Endothelial cell of umbilical vein (primary cell): Measurements from ENCODE around the gene SLC2A6.

ENCODE experiments used
- CTCF ChIP-seq, 2 donors: IDR thresholded peaks; 1 replicate in 1 of 2; 2 replicates in 1 of 2; pipeline ENCODE4 v1.5.1; 2011; ENCODE audit warnings: low read length in 2 of 2, mild to moderate bottlenecking in 2 of 2, moderate library complexity in 2 of 2, control low read depth in 1 of 2, inconsistent platforms in 1 of 2, low read depth in 1 of 2; ENCODE audit not compliant: insufficient read depth in 1 of 2; ENCODE audit errors: extremely low read depth in 1 of 2
- POLR2A ChIP-seq: IDR thresholded peaks from 2 replicates; pipeline ENCODE4 v1.6.1; 2012; ENCODE audit warnings: low read depth, mild to moderate bottlenecking, control low read depth, low read length

GRCh38 chr9:133518200-133518599, 39.3 kb upstream of the SLC2A6 start:
- no peak for TF ChIP-seq CTCF (IDR thresholded peaks at IDR 0.05; ENCODE audit: extremely low read depth in 1 of 2, insufficient read depth in 1 of 2, low read depth in 1 of 2, low read length in 2 of 2)
- TF ChIP-seq POLR2A = no peak
